ENCODE results near the gene RAB37.

RAB37 gene

DNA sequence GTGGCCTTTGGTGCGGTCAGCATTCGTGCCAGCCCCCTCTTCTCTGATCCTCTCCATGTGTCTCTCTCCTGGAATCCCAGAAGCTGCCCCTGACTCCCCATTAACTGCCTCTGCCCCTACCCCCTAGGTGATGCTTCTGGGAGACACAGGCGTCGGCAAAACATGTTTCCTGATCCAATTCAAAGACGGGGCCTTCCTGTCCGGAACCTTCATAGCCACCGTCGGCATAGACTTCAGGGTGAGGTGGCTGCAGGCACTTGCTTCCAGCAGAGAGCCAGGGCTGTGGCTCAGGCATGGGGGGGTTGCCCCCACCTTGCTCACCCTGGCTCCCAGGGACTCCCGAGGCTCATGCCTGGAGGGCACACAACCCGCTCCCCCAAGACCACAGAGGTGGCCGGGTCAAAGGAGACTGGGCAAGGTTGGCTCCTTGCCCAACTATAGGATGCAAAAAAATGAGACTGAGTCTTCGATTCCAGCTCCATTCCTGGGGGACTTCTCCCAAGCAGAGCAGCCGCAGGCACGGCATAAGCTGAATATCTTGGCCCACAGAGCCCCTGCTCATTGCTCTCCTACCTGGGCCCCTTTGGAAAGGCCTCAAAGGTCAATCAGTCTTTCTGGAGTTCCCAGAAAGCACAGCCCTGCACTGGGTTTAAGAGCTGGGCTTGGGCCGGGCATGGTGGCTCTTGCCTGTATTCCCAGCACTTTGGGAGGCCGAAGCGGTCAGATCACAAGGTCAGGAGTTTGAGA is 3.8 kb downstream of the RAB37 start:
- no peak overlapping the region for H3K27ac ChIP-seq
- TF ChIP-seq, protein P1, sequence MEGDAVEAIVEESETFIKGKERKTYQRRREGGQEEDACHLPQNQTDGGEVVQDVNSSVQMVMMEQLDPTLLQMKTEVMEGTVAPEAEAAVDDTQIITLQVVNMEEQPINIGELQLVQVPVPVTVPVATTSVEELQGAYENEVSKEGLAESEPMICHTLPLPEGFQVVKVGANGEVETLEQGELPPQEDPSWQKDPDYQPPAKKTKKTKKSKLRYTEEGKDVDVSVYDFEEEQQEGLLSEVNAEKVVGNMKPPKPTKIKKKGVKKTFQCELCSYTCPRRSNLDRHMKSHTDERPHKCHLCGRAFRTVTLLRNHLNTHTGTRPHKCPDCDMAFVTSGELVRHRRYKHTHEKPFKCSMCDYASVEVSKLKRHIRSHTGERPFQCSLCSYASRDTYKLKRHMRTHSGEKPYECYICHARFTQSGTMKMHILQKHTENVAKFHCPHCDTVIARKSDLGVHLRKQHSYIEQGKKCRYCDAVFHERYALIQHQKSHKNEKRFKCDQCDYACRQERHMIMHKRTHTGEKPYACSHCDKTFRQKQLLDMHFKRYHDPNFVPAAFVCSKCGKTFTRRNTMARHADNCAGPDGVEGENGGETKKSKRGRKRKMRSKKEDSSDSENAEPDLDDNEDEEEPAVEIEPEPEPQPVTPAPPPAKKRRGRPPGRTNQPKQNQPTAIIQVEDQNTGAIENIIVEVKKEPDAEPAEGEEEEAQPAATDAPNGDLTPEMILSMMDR (conservative IDR thresholded peaks at IDR 0.05) = no peak
- no peak for TF ChIP-seq ZFX (IDR thresholded peaks at IDR 0.05)

DNA sequence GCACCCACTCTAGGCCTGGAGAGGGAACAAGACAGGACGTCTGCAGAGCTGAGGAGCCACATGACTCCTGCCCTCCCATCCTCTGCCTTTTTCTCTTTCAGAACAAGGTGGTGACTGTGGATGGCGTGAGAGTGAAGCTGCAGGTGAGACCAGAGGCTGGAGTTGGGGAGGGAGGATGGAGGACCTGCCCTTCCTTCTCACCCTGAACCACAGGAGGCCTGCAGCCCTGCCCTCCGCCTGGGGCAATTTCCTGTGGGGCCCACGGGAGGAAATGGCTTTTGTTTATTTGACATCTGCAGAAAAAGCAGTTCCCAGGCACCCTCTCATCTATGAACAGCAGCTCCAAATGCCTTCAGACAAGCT is 5.1 kb downstream of the RAB37 start:
- no peak for TF ChIP-seq ZFX (IDR thresholded peaks at IDR 0.05)
- TF ChIP-seq, protein P1 (conservative IDR thresholded peaks at IDR 0.05) = no peak
- no peak overlapping the region for H3K27ac ChIP-seq

DNA sequence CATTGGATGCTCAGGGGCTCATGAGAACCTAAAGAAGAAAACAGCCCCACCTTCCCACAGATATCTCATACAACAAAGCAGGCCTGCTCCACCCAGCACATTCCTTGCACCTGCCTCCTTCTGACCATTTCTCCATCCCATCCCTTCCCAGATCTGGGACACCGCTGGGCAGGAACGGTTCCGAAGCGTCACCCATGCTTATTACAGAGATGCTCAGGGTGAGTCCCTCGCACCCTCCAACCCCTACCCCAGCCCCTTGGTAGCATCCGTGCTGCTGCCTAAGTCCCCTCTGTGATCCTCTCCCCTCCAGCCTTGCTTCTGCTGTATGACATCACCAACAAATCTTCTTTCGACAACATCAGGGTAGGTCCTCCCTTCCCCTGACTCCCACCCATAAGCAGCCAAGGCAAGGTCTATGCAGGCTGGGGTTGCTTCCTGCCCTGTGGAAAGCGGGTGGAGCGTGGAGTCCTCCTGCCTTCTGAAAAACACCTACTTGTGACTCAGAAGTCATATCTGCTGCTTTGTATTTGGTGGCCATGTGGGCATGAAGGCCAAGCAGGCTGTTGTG is 6.0 kb downstream of the RAB37 start:
- TF ChIP-seq, protein P1 (conservative IDR thresholded peaks at IDR 0.05) = no peak
- TF ChIP-seq ZFX (IDR thresholded peaks at IDR 0.05) = no peak
- no peak overlapping the region for H3K27ac ChIP-seq

DNA sequence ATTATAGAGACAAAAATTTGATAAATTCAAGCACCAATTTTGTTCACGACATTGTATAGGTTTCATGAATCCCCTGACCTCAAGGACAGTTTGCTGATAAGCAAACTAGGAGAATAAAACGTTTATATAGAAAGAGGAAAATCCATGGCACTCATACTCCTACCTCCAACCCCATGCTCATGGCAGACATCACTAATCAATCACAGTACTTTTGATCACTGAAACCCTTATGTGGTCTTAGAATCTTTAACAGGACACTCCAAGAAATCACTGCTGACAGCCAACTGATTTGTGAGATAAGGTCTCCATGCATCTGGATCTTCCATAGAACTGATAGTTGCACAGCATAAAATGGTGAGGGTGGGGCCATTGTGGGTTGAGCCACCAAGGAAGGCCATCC is 6.7 kb downstream of the RAB37 start:
- no peak overlapping the region for H3K27ac ChIP-seq
- TF ChIP-seq, protein P1 (conservative IDR thresholded peaks at IDR 0.05) = no peak
- TF ChIP-seq ZFX (IDR thresholded peaks at IDR 0.05) = no peak

DNA sequence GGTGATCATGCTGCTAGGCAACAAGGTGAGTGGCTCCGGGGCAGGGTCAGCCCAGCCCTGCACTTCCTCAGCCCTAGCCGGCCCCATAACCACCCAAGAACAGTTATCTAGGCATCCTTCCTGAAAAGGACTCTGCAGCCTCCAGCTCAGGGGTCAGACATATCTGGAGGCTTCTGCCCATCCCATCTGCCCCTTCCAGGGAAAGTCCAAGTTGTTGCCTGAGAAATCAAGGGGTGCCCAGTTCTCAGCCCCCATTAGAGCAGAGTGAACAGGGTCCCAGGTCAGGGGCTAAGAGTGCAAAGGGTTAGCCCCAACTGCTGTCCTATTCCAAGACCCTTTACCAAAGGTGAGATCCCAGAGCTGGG is 7.3 kb downstream of the RAB37 start:
- TF ChIP-seq, protein P1 (conservative IDR thresholded peaks at IDR 0.05) = no peak
- no peak for TF ChIP-seq ZFX (IDR thresholded peaks at IDR 0.05)
- peak overlapping the region; percentile 51 for H3K27ac ChIP-seq

DNA sequence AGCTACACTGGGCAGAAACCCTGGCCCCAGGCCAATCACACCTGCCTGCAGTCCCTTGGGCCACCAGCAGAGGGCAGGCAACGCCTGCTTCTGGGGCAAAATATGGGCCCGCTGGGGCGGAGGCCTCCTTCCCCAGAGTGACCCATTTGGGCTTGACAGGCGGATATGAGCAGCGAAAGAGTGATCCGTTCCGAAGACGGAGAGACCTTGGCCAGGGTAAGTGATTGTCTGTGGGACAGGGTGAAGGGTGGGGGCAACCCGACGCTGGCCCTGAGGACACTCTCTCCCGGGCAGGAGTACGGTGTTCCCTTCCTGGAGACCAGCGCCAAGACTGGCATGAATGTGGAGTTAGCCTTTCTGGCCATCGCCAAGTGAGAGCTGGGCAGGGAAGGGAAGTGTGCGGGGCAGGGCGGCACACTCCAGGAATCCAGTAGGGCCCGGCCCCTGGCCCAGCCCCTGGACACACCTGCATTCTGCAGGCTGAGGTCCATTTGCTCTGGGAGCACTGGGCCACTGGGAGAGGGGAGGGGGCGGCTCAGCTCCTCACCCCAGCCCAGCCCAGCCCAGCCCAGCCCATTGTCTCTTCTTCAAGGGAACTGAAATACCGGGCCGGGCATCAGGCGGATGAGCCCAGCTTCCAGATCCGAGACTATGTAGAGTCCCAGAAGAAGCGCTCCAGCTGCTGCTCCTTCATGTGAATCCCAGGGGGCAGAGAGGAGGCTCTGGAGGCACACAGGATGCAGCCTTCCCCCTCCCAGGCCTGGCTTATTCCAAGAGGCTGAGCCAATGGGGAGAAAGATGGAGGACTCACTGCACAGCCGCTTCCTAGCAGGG is 7.9 kb downstream of the RAB37 start:
- TF ChIP-seq ZFX (IDR thresholded peaks at IDR 0.05) = no peak
- TF ChIP-seq, protein P1 (conservative IDR thresholded peaks at IDR 0.05) = peak; percentile 99
- H3K27ac ChIP-seq = peak overlapping the region; percentile 51

All from C4-2B (cell line).